A549 (cell line): Measurements from ENCODE around the gene VHLL. TPM values are rescaled to one million over a fixed set of nuclear protein-coding genes. Genes with fewer than 3 reads are reported as not detected.
"Not testable (repeated sequence)": the region's sequence is repeated elsewhere in the genome, so short reads cannot be mapped to it uniquely, and the experiment has no call there.

ENCODE experiments used
- ATAC-seq, 2 experiments: fragments of 200-7000 bp in 1 of 2; fragments of >200 bp in 1 of 2; cut with Nextera tagmentation in 1 of 2; cut with Tn5 transposase in 1 of 2; 3 replicates each; pipeline versions ENCODE4 v1.8.0 to v1.9.1; 2018 to 2020; ENCODE audit warnings: mild to moderate bottlenecking in 1 of 2, moderate library complexity in 1 of 2
- CTCF ChIA-PET: fragments of 300-600 bp; sonication (Branson Sonifier 250); formaldehyde crosslinking; extraction: SDS; loops from one replicate; lab custom pipeline; 2021; ENCODE audit warnings: antibody characterized with exemption, inconsistent platforms; lab: Yijun Ruan, JAX
- POLR2A ChIA-PET: fragments of 350-600 bp; formaldehyde crosslinking; extraction: SDS; loops from one replicate; lab custom pipeline; 2021; ENCODE audit warnings: antibody characterized with exemption, inconsistent platforms; lab: Yijun Ruan, JAX
- DNase-seq, 2 experiments: peaks; one replicate each; pipeline versions ENCODE4 v3.0.0 to v3.0.0-alpha.2; 2011 to 2016; ENCODE audit warnings: low read depth in 1 of 2, low spot score in 1 of 2
- FAIRE-seq: peaks from 2 replicates; lab custom pipeline; 2011; peaks lifted over from hg19 to GRCh38; lab: Jason Lieb, UNC
- H3K27ac ChIP-seq, 2 experiments: fragments of >200 bp; sonication (Bioruptor Twin); formaldehyde crosslinking; 3 replicates each; pipeline ENCODE4 v1.5.1; 2016 to 2017
- H3K4me1 ChIP-seq: fragments of >200 bp; sonication (Bioruptor Twin); formaldehyde crosslinking; 3 replicates; pipeline ENCODE4 v1.6.1; 2016
- H3K4me2 ChIP-seq: fragments of >200 bp; sonication (Bioruptor Twin); formaldehyde crosslinking; 3 replicates; pipeline ENCODE4 v1.6.1; 2016
- H3K4me3 ChIP-seq: fragments of >200 bp; sonication (Bioruptor Twin); formaldehyde crosslinking; 3 replicates; pipeline ENCODE4 v1.5.1; 2016
- H3K9me3 ChIP-seq: fragments of >200 bp; sonication (Bioruptor Twin); formaldehyde crosslinking; 3 replicates; pipeline ENCODE4 v1.6.1; 2016
- BCL3 ChIP-seq: fragments of >200 bp; sonication (Bioruptor Twin); formaldehyde crosslinking; IDR thresholded peaks from 3 replicates; pipeline ENCODE4 v1.6.1; 2016
- BHLHE40 ChIP-seq: IDR thresholded peaks from 2 replicates; pipeline ENCODE4 v1.6.1; 2012; ENCODE audit warnings: low read depth, low read length, inconsistent platforms
- CBX2 ChIP-seq: fragments of 200-600 bp; sonication (generic); IDR thresholded peaks from 2 replicates; pipeline ENCODE4 v1.6.1; 2016; ENCODE audit warnings: low read depth, mild to moderate bottlenecking, borderline replicate concordance
- CHD2 ChIP-seq: fragments of 150-350 bp; IDR thresholded peaks from 2 replicates; pipeline ENCODE4 v1.6.1; 2014; ENCODE audit warnings: low read length; ENCODE audit not compliant: partially characterized antibody
- CHD4 ChIP-seq: fragments of 200-600 bp; sonication (generic); IDR thresholded peaks from 2 replicates; pipeline ENCODE4 v1.6.1; 2016; ENCODE audit warnings: antibody characterized with exemption, mild to moderate bottlenecking, borderline replicate concordance
- CTCF ChIP-seq: fragments of >200 bp; sonication (Bioruptor Twin); formaldehyde crosslinking; IDR thresholded peaks from 3 replicates; pipeline ENCODE4 v1.5.1; 2016
- E2F6 ChIP-seq: IDR thresholded peaks from 2 replicates; pipeline ENCODE4 v1.6.1; 2012; ENCODE audit warnings: low read depth, borderline replicate concordance
- EHMT2 ChIP-seq: fragments of 200-600 bp; sonication (generic); IDR thresholded peaks from 2 replicates; pipeline ENCODE4 v1.6.1; 2016; ENCODE audit warnings: antibody characterized with exemption, low read depth, mild to moderate bottlenecking, moderate library complexity
- ELK1 ChIP-seq: fragments of 150-350 bp; IDR thresholded peaks from 2 replicates; pipeline ENCODE4 v1.6.1; 2014; ENCODE audit warnings: low read depth, mild to moderate bottlenecking, low read length
- FOSL2 ChIP-seq, 2 experiments: fragments of 450-650 bp in 1 of 2; fragments of >200 bp in 1 of 2; sonication (Bioruptor Twin) in 1 of 2; formaldehyde crosslinking; IDR thresholded peaks; 2 replicates each; pipeline versions ENCODE4 v1.5.0 to v1.6.1; 2016 to 2020; ENCODE audit warnings: mild to moderate bottlenecking in 1 of 2, moderate library complexity in 1 of 2
- GATA3 ChIP-seq: IDR thresholded peaks from 2 replicates; pipeline ENCODE4 v1.6.1; 2012; ENCODE audit warnings: borderline replicate concordance
- JUN ChIP-seq, 2 experiments: fragments of >200 bp; sonication (Bioruptor Twin); formaldehyde crosslinking; IDR thresholded peaks; 2 replicates in 1 of 2; 3 replicates in 1 of 2; pipeline ENCODE4 v1.6.1; 2016 to 2017
- MAFK ChIP-seq: fragments of 450-650 bp; IDR thresholded peaks from 2 replicates; pipeline ENCODE4 v1.6.1; 2014; ENCODE audit not compliant: partially characterized antibody
- MAX ChIP-seq: IDR thresholded peaks from 2 replicates; pipeline ENCODE4 v1.6.1; 2012
- MYC ChIP-seq: IDR thresholded peaks from 2 replicates; pipeline ENCODE4 v1.6.1; 2012; ENCODE audit warnings: mild to moderate bottlenecking, inconsistent platforms, low read length, improper control_type of control experiment, borderline replicate concordance
- NFE2L2 ChIP-seq: fragments of 150-350 bp; conservative IDR thresholded peaks from 2 replicates; pipeline ENCODE4 v1.6.1; 2014; ENCODE audit warnings: low read length
- NPAS2 ChIP-seq: fragments of 250-450 bp; sonication (Bioruptor Pico); IDR thresholded peaks from 2 replicates; pipeline ENCODE4 v1.8.0; 2022; ENCODE audit warnings: mild to moderate bottlenecking, moderate library complexity, borderline replicate concordance
- NR3C1 ChIP-seq: fragments of >200 bp; sonication (Bioruptor Twin); formaldehyde crosslinking; IDR thresholded peaks from 3 replicates; pipeline ENCODE4 v1.6.1; 2017
- POLR2AphosphoS2 ChIP-seq: conservative IDR thresholded peaks from 2 replicates; pipeline ENCODE4 v1.6.1; 2012; ENCODE audit warnings: low read length, improper control_type of control experiment, inconsistent platforms
- RNF2 ChIP-seq: fragments of 200-600 bp; sonication (generic); IDR thresholded peaks from 2 replicates; pipeline ENCODE4 v1.6.1; 2016; ENCODE audit warnings: low read depth, mild to moderate bottlenecking, antibody characterized with exemption, moderate library complexity, borderline replicate concordance
- TFCP2L1 ChIP-seq: fragments of 250-450 bp; sonication (Bioruptor Pico); IDR thresholded peaks from 2 replicates; pipeline ENCODE4 v1.5.0; 2021; ENCODE audit warnings: mild to moderate bottlenecking
- ZFP36 ChIP-seq: fragments of 450-650 bp; IDR thresholded peaks from 2 replicates; pipeline ENCODE4 v1.6.1; 2014; ENCODE audit warnings: borderline replicate concordance; ENCODE audit not compliant: partially characterized antibody
- WGBS: methylation state at CpG from one replicate; pipeline ENCODE4 v1.1.6; 2017; ENCODE audit errors: missing lambda C conversion rate; 5-methylcytosine and 5-hydroxymethylcytosine counted together
- polyA plus RNA-seq, 4 experiments: library from polyadenylated mRNA; depleted of rRNA in 3 of 4; stranded (reverse); fragments of >200 nt; fragmentation: RNase III in 1 of 4; extraction: RNeasy Plus Mini Kit Qiagen cat#74134 plus additional on column Dnase treatment in 1 of 4; gene quantifications; 2 replicates in 3 of 4; 3 replicates in 1 of 4; pipeline ENCODE4 v1.2.3, GENCODE V29; 2011 to 2017

VHLL gene
- polyA plus RNA-seq, 2 of the 4 experiments (the other 2 are of a cell fraction): not detected

- CTCF ChIA-PET: interaction anchor here (1.0 to 1.9 kb wide), 6 partner anchors 11 to 271 kb away, joined by 3 to 8 read pairs (median 4); no protein-coding TSS in a partner anchor
- no peak for TF ChIP-seq CHD4
- no peak for TF ChIP-seq MYC
- TF ChIP-seq RNF2: no peak
- TF ChIP-seq ZFP36: no peak
- TF ChIP-seq GATA3: no peak
- no peak for TF ChIP-seq ELK1
- TF ChIP-seq POLR2AphosphoS2: no peak
- no peak for TF ChIP-seq FOSL2 (IDR thresholded peaks at IDR 0.05)
- no peak for TF ChIP-seq FOSL2 (CRISPR knock-in tag; IDR thresholded peaks at IDR 0.05)
- TF ChIP-seq JUN (IDR thresholded peaks at IDR 0.05): no peak
- no peak for TF ChIP-seq EHMT2
- no peak for TF ChIP-seq BHLHE40
- TF ChIP-seq TFCP2L1 (CRISPR knock-in tag): no peak
- no peak for TF ChIP-seq BCL3
- no peak for TF ChIP-seq CHD2
- no peak for TF ChIP-seq MAFK
- no peak for TF ChIP-seq E2F6
- TF ChIP-seq NR3C1: no peak
- no peak for TF ChIP-seq NFE2L2
- TF ChIP-seq NPAS2 (CRISPR knock-in tag): no peak
- TF ChIP-seq MAX: no peak
- TF ChIP-seq, all 56 proteins: peak for 0
- peak overlapping the region; percentile 75 for H3K4me3 ChIP-seq
- no peaks in the 10 kb centered on the region for H3K9me3 ChIP-seq
- H3K4me1 ChIP-seq: peaks cover 16% of the 10 kb centered on the region; the same call in 2 of the 3 replicates
- peak overlapping the region; percentile 87 to 89 for H3K27ac ChIP-seq
- FAIRE-seq (no peak), ATAC-seq (peak in 1 of 2 experiments; percentile 15; a peak in 1 of 6 replicates), DNase-seq (peak; percentile 14 to 17)
- peak overlapping the region; percentile 94 for H3K4me2 ChIP-seq
- WGBS: 13% methylated on average over 34 of the region's 34 CpGs
- POLR2A ChIA-PET: interaction anchor here (0.5 to 1.6 kb wide), 5 partner anchors 11 to 236 kb away, joined by 3 to 6 read pairs (median 4); partner anchors contain the start of gene SMG5
Measured at GRCh38 chr1:156337052-156337887, 38.2 kb upstream of the VHLL start.

GRCh38 chr1:156336242-156336641, 37.1 kb upstream of the VHLL start:
- Histone ChIP-seq H3K9me3 (no peaks in the 10 kb centered on the region), H3K4me1 (peaks cover 16% of the 10 kb centered on the region; the same call in 2 of the 3 replicates), H3K4me2 (peak overlapping the region; percentile 94), H3K4me3 (peak overlapping the region; percentile 75), H3K27ac (peak overlapping the region in 1 of 2 experiments; percentile 89; a peak in 1 of 6 replicates)
- no peak for FAIRE-seq
- TF ChIP-seq NPAS2 (CRISPR knock-in tag) (no peak), CBX2 (no peak), CTCF (peak; percentile 40)
- ATAC-seq: no peak
- POLR2A ChIA-PET: no interaction called here
- 57% methylated on average over 4 of the region's 4 CpGs for WGBS
- DNase-seq: peak in 1 of 2 experiments; percentile 18
- CTCF ChIA-PET: interaction anchor here (0.5 to 1.7 kb wide), 9 partner anchors 9 to 270 kb away, joined by 3 to 8 read pairs (median 3); no protein-coding TSS in a partner anchor

- not testable (repeated sequence) for H3K27ac ChIP-seq, DNase-seq, H3K9me3 ChIP-seq, H3K4me3 ChIP-seq, H3K4me2 ChIP-seq, H3K4me1 ChIP-seq, FAIRE-seq, ATAC-seq
- WGBS: 93% methylated on average over 9 of the region's 9 CpGs
- CTCF ChIA-PET: interaction anchor here (0.7 to 1.6 kb wide), 3 partner anchors 12 to 420 kb away, joined by 3 read pairs; partner anchors contain the start of gene TMEM79
- POLR2A ChIA-PET: interaction anchor here (0.7 kb wide), 1 partner anchor 32 kb away, joined by 3 read pairs; no protein-coding TSS in a partner anchor
Measured at GRCh38 chr1:156323179-156323578, 24.1 kb upstream of the VHLL start.
